ENCODE measurements around the gene EDC4.

DNA sequence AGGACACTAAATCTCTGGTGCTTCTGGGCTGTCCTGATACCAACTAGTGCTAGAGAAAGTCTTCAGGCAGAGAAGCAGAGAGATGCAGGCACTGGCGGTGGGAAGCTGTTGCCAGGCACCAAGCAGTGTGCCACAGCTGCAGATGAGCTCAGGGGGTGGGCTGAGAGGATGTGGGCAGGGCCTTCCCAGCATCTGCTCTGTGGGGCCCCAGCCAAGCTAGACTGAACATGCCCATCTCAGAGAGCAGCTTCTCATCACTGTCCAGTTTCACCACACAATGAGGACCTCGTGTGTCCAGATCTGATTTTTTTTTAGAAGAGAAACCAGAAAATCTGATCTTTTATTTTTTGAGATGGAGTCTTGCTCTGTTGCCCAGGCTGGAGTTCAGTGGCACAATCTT is 37.3 kb downstream of the EDC4 start:
- TF ChIP-seq, protein P1, sequence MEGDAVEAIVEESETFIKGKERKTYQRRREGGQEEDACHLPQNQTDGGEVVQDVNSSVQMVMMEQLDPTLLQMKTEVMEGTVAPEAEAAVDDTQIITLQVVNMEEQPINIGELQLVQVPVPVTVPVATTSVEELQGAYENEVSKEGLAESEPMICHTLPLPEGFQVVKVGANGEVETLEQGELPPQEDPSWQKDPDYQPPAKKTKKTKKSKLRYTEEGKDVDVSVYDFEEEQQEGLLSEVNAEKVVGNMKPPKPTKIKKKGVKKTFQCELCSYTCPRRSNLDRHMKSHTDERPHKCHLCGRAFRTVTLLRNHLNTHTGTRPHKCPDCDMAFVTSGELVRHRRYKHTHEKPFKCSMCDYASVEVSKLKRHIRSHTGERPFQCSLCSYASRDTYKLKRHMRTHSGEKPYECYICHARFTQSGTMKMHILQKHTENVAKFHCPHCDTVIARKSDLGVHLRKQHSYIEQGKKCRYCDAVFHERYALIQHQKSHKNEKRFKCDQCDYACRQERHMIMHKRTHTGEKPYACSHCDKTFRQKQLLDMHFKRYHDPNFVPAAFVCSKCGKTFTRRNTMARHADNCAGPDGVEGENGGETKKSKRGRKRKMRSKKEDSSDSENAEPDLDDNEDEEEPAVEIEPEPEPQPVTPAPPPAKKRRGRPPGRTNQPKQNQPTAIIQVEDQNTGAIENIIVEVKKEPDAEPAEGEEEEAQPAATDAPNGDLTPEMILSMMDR (IDR thresholded peaks at IDR 0.05): no peak
- TF ChIP-seq POLR2AphosphoS5 (IDR thresholded peaks at IDR 0.05; ENCODE audit: low read depth, low read length): no peak

All from Panc1 (cell line).